ENCODE results near the gene TRMT44.
"Not testable (repeated sequence)": the region's sequence is repeated elsewhere in the genome, so short reads cannot be mapped to it uniquely, and the experiment has no call there.

GRCh38 chr4:8491478-8491877 is 50.9 kb downstream of the TRMT44 start:
- TF ChIP-seq CTCF (conservative IDR thresholded peaks at IDR 0.05; ENCODE audit: low read depth, low read length); EZH2 (IDR thresholded peaks at IDR 0.05; ENCODE audit: low read length, unreplicated experiment); EZH2phosphoT487 (IDR thresholded peaks at IDR 0.05; ENCODE audit: borderline replicate concordance, low read length): not testable (repeated sequence)

All from PC-3 (cell line).